Pancreas (tissue), 10 donors: ENCODE results near the gene TRIO. TPM values are rescaled to one million over a fixed set of nuclear protein-coding genes. Genes with fewer than 3 reads are reported as not detected.
A peak's percentile ranks its signal among the peaks of the same experiment; 100 is the strongest.

Experiments used
- ATAC-seq, 4 donors: fragments of 200-7000 bp; cut with Tn5 transposase; one replicate each; pipeline versions ENCODE4 v1.8.0 to v1.9.1; 2020; ENCODE audit warnings: mild to moderate bottlenecking in 4 of 4, moderate library complexity in 4 of 4
- DNase-seq, 6 donors: peaks; one replicate each; pipeline ENCODE4 v3.0.0-alpha.2; 2020
- FAIRE-seq: peaks from 2 replicates; lab custom pipeline; 2012; peaks lifted over from hg19 to GRCh38; lab: Jason Lieb, UNC
- H3K27ac ChIP-seq, 4 donors: fragments of 200-600 bp; sonication (generic); 1 replicate in 3 of 4; 2 replicates in 1 of 4; pipeline versions ENCODE4 v1.5.0 to v1.8.0; 2020
- H3K27me3 ChIP-seq, 4 donors: fragments of 200-600 bp; one replicate each; pipeline ENCODE4 v1.8.0; 2021
- H3K36me3 ChIP-seq, 3 donors: fragments of 200-600 bp; sonication (generic) in 1 of 3; one replicate each; pipeline versions ENCODE4 v1.5.0 to v1.8.0; 2020 to 2021
- H3K4me1 ChIP-seq, 3 donors: fragments of 200-600 bp; one replicate each; pipeline ENCODE4 v1.8.0; 2021
- H3K4me3 ChIP-seq, 4 donors: fragments of 200-600 bp; sonication (generic) in 2 of 4; one replicate each; pipeline versions ENCODE4 v1.5.0 to v1.8.0; 2020 to 2021
- H3K9me3 ChIP-seq, 4 donors: fragments of 200-600 bp; one replicate each; pipeline ENCODE4 v1.8.0; 2021
- WGBS, 2 donors: extraction: QIAGEN DNeasy Blood & Tissue Kit; methylation state at CpG; one replicate each; pipeline ENCODE4 v1.1.7; 2013; 5-methylcytosine and 5-hydroxymethylcytosine counted together
- intact Hi-C, 3 donors: fragments of 100-400 bp; cut with DNase I; formaldehyde crosslinking; loops; one replicate each; pipeline versions ENCODE4 v1.11.1 to v1.14.2; 2022
- polyA plus RNA-seq, 2 donors: library from polyadenylated mRNA; stranded (reverse); fragments of 200-250 nt; gene quantifications; one replicate each; pipeline ENCODE4 v1.2.3, GENCODE V29; 2013
- total RNA-seq, 6 donors: library from RNA; stranded (reverse); fragmentation: NEBNext Ultra II Directional in 4 of 6; extraction: Animal tissue kit (Norgen Biotek cat#: 25700) in 4 of 6; gene quantifications; one replicate each; pipeline versions ENCODE4 v1.2.1 to v1.2.4, GENCODE V29; 2021 to 2023
- TF ChIP-seq, protein P1 (sequence below), 4 donors: fragments of 200-600 bp; sonication (generic) in 3 of 4; IDR thresholded peaks; one replicate each; pipeline versions ENCODE4 v1.5.0 to v1.8.0; 2021; ENCODE audit warnings: antibody characterized with exemption in 4 of 4
- donor health status: healthy with polysubstance abuse.
- donor health status: DM: no; HTN: no; CAD: no; lungs with moderate emphysema.
- donor health status: DM: no; HTN: no; CAD: no.
- donor health status: control.
- donor health status: control.
- donor health status: Bipolar disorder and iron deficiency.
- donor health status: DM: yes; HTN: yes; CAD: no.
- donor health status: DM: no; HTN: no; CAD: no.
- donor health status: DM: no; HTN: no; CAD: no.
- donor health status: DM: yes; HTN: yes; CAD: no.

TRIO gene
- total and polyA plus RNA-seq, 8 donors = 27.3 to 82.5 (median 38.3) TPM

DNA sequence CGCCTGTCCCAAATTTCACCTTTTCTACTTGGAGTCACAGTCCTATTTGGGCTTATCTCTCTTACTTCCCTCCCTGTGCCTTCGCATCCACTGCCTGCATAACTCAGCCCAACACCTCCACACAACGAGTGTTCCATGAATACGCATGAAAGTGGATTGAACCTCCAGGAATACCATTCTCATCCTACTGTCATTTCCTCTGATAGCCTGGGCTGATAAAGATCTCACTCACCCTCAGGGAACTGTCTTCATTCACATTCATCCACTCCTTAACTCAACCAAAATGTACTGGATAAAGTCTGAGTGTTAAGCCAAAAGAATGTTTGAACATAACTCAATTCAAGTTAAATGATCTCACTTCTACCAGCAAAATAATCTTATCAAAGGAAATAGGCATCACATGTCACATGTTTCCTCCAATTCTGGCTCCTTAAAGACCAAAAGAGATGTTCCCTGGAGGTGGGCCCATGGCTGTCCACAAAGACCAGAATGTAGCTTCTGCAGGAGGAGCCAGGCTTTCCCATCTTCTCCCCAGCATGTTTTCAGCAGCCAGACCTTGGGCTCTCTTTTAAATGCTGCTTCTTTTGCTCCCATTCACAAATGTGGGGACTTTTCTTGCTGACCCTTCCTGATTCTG, 28.4 kb upstream of the TRIO start:
- Histone ChIP-seq H3K4me3 (no peak overlapping the region), H3K27ac (no peak overlapping the region), H3K9me3 (no peaks in the 10 kb centered on the region), H3K27me3 (no peaks in the 10 kb centered on the region), H3K4me1 (peaks cover 0 to 7% (median 0%) of the 10 kb centered on the region in 3 donors), H3K36me3 (no peaks in the 10 kb centered on the region)
- intact Hi-C loops = no loop called here
- TF ChIP-seq, protein P1, sequence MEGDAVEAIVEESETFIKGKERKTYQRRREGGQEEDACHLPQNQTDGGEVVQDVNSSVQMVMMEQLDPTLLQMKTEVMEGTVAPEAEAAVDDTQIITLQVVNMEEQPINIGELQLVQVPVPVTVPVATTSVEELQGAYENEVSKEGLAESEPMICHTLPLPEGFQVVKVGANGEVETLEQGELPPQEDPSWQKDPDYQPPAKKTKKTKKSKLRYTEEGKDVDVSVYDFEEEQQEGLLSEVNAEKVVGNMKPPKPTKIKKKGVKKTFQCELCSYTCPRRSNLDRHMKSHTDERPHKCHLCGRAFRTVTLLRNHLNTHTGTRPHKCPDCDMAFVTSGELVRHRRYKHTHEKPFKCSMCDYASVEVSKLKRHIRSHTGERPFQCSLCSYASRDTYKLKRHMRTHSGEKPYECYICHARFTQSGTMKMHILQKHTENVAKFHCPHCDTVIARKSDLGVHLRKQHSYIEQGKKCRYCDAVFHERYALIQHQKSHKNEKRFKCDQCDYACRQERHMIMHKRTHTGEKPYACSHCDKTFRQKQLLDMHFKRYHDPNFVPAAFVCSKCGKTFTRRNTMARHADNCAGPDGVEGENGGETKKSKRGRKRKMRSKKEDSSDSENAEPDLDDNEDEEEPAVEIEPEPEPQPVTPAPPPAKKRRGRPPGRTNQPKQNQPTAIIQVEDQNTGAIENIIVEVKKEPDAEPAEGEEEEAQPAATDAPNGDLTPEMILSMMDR (IDR thresholded peaks at IDR 0.05) = no peak
- WGBS, 2 donors = 83 to 85% methylated on average over 4 of the region's 4 CpGs
- FAIRE-seq (no peak), DNase-seq (no peak), ATAC-seq (no peak)

DNA sequence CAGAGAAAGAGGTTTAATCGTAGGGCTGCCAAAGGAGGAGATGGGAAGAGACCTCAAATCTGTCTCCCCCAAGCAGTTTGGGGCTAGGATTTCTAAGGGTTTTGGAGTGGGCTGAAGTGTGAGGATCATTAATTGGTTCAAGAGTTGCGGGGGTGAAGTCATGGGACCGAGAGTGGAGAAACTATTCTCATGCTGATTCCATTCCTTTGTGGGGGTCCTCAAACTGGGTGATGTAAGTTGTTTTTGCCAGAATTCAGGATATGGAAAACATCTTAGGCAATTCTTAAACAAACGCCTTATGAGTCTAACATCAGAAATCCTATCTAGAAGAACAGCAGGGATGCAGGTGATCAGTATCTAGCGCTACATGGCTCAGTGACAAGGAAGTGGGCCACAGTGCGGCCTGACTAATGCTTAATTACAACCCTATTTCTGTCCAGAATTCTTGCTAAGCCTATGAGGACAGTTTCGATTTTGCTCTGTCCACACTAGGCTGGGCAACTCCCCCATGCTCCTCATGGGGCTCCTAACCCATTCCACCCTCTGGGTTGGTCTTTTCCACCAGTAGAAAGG, 27.7 kb upstream of the TRIO start:
- TF ChIP-seq, protein P1 (IDR thresholded peaks at IDR 0.05) = no peak
- no peaks in the 10 kb centered on the region for H3K36me3 ChIP-seq
- H3K27ac ChIP-seq = no peak overlapping the region
- DNase-seq (no peak), ATAC-seq (no peak), FAIRE-seq (no peak)
- peaks cover 0 to 7% (median 0%) of the 10 kb centered on the region in 3 donors for H3K4me1 ChIP-seq
- no peaks in the 10 kb centered on the region for H3K9me3 ChIP-seq
- no peak overlapping the region for H3K4me3 ChIP-seq
- intact Hi-C loops = no loop called here
- 88 to 94% methylated on average over 7 of the region's 7 CpGs for WGBS, 2 donors
- H3K27me3 ChIP-seq = no peaks in the 10 kb centered on the region

DNA sequence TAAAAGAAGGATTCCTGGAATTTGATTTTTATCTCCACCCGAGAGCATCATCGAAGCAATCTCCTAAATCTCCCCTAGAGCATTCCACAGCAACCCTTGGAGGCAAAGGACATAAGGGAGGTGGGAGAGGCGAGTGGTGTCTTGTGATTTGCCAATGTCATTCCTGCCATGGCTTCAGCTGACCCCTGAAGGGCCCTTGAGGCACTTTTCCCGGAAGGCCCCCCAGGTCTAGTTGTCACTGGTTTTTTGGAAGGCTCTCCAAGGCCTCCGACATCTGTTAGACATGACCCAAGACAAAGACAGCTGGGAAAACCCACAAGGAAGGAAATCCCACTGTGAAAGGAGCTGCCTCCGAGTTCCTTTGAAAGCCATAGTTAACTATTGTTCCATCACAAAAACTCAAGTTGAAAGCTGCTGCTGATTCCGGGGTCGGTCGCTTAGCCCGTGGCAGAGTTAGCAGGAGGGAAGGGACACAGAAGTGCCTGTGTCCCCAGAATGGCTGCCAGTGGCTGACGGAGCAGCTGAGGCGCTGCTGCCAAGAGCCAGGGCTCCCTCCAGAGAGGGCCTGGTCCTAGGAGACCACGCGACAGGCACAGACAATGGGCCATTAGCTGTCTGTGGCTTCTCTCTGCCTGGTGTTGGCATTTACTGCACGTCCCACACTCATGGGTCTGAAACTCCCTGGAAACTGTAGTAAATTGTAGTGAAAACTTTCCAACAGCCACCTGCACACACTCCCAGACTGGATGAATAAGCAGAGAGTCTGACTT, 24.4 kb upstream of the TRIO start:
- WGBS, 2 donors = 71 to 73% methylated on average over 15 of the region's 15 CpGs
- DNase-seq = peak in 2 of 6 donors; percentile 20 to 55
- H3K4me3 ChIP-seq = no peak overlapping the region
- no peak overlapping the region for H3K27ac ChIP-seq
- no peaks in the 10 kb centered on the region for H3K27me3 ChIP-seq
- H3K36me3 ChIP-seq = no peaks in the 10 kb centered on the region
- peaks cover 0 to 4% (median 0%) of the 10 kb centered on the region in 3 donors for H3K4me1 ChIP-seq
- peak; percentile 48 to 82 (median 60) for ATAC-seq
- intact Hi-C loops = no loop called here
- no peaks in the 10 kb centered on the region for H3K9me3 ChIP-seq
- TF ChIP-seq, protein P1 (IDR thresholded peaks at IDR 0.05) = no peak
- no peak for FAIRE-seq

DNA sequence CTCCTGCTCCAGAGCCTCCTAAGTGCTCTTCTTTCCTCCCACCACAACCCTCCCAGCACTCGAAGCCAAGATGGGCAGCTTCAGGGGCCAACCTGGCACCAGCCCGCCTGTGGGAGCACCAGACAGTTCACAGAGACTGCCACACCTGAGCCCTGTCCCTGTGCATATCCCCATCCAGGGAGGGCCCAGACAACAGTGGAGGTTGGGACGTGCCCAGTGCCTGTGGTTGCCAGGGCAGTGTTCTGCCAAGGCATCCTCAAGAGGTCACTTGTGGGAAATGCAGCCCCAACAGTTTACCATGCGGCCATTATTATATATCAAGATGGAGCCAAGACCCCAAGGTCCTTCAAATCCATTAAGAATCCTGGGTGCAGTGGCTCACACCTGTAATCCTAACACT, 23.0 kb upstream of the TRIO start:
- no peaks in the 10 kb centered on the region for H3K27me3 ChIP-seq
- H3K4me1 ChIP-seq = no peaks in the 10 kb centered on the region
- no peak for ATAC-seq
- FAIRE-seq = no peak
- TF ChIP-seq, protein P1 (IDR thresholded peaks at IDR 0.05) = no peak
- WGBS, 2 donors = 88 to 89% methylated on average over 4 of the region's 4 CpGs
- no peak for DNase-seq
- no peak overlapping the region for H3K27ac ChIP-seq
- H3K9me3 ChIP-seq = no peaks in the 10 kb centered on the region
- no peaks in the 10 kb centered on the region for H3K36me3 ChIP-seq
- no peak overlapping the region for H3K4me3 ChIP-seq
- intact Hi-C loops = no loop called here
